Transverse colon (tissue), 3 donors: Measurements from ENCODE around the gene AP1AR.

Source experiments
- POLR2A ChIP-seq: fragments of 450-650 bp; IDR thresholded peaks from one replicate; pipeline ENCODE4 v1.6.1; 2016; ENCODE audit warnings: antibody characterized with exemption, mild to moderate bottlenecking, moderate library complexity
- TF ChIP-seq, protein P1 (sequence below), 5 experiments: fragments of 200-600 bp in 3 of 5; fragments of 450-650 bp in 2 of 5; sonication (generic) in 3 of 5; IDR thresholded peaks; 1 replicate in 2 of 5; 2 replicates in 3 of 5; pipeline ENCODE4 v1.5.1; 2016 to 2017; ENCODE audit warnings: antibody characterized with exemption in 5 of 5, inconsistent platforms in 3 of 5, mild to moderate bottlenecking in 2 of 5, moderate library complexity in 1 of 5

DNA sequence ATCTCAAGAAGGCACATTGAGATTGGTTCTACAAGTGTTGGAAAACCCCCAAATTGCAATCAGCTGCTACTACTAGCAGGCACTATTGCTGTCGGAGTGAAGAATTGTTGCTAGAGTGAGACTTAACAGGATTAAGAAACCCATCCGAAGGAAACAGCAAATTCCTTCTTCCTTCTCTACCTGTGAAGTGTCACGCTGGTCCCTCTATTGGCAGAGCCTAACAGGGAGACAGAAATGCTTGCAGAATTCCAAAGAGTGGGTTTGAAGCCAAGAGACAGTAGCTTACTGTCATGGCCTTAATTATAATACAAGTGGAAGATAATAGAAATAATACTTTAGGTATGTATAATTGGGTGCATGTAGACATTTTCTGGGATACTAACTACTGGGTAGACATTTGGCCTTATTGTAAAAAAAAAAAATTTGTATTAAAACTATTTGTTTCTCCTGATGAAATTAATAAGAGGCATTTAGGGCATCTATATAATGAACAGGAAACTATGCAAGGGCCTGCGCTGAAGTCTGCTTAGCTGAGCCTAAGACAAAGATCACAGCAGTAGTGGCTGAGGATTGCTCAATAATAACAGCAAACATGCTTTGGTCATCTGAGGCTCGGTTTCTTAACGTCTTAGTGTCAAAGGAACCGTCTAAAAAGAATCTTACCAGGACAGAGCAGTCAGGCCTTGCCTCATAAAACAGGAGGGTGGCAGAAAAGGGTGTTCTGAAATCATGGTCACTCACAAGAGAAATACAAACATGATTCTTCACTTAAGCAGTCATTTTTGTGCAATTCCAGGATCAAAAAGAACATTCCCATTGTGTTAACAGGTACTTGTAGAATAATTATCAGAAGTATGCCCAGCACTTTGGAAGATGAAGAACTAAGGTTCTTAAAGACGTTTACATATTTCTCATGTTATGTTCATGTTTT, 45.6 kb upstream of the AP1AR start:
- TF ChIP-seq POLR2A: no peak
- TF ChIP-seq, protein P1, sequence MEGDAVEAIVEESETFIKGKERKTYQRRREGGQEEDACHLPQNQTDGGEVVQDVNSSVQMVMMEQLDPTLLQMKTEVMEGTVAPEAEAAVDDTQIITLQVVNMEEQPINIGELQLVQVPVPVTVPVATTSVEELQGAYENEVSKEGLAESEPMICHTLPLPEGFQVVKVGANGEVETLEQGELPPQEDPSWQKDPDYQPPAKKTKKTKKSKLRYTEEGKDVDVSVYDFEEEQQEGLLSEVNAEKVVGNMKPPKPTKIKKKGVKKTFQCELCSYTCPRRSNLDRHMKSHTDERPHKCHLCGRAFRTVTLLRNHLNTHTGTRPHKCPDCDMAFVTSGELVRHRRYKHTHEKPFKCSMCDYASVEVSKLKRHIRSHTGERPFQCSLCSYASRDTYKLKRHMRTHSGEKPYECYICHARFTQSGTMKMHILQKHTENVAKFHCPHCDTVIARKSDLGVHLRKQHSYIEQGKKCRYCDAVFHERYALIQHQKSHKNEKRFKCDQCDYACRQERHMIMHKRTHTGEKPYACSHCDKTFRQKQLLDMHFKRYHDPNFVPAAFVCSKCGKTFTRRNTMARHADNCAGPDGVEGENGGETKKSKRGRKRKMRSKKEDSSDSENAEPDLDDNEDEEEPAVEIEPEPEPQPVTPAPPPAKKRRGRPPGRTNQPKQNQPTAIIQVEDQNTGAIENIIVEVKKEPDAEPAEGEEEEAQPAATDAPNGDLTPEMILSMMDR (IDR thresholded peaks at IDR 0.05): no peak
